G401 (cell line): ENCODE measurements around the gene AMPD1. TPM values are rescaled to one million over a fixed set of nuclear protein-coding genes. Genes with fewer than 3 reads are reported as not detected.
A peak's percentile ranks its signal among the peaks of the same experiment; 100 is the strongest.

Experiments used
- DNase-seq: peaks from one replicate; pipeline ENCODE4 v3.0.0-alpha.2; 2015; ENCODE audit warnings: low spot score
- in situ Hi-C: cut with HindIII; loops from 2 replicates; pipeline ENCODE4 v1.10.0; 2016; ENCODE audit warnings: low sequenced_read_pairs, mixed read lengths
- total RNA-seq: library from RNA; depleted of rRNA; stranded (reverse); fragments of >200 nt; shearing (Covaris generic); gene quantifications from 2 replicates; pipeline ENCODE4 v1.2.3, GENCODE V29; 2014; rRNA removed

The AMPD1 gene
- total RNA-seq, result not detected in 2 replicates

GRCh38 chr1:114695430-114696058 lies at the start of gene AMPD1:
TSS of gene AMPD1 (minus strand) at chr1:114695546. CDS start at chr1:114695471, 75 bp downstream.
- in situ Hi-C loops, result no loop called here
- DNase-seq, result no peak

- no peak for DNase-seq
- in situ Hi-C loops, result no loop called here
Measured at GRCh38 chr1:114741963-114742746, 46.8 kb upstream of the AMPD1 start.

GRCh38 chr1:114740331-114740730 lies 45.0 kb upstream of the AMPD1 start:
- in situ Hi-C loops, result no loop called here
- DNase-seq, result no peak

GRCh38 chr1:114737314-114737849 lies 42.0 kb upstream of the AMPD1 start:
- DNase-seq, result no peak
- in situ Hi-C loops, result no loop called here

- no peak for DNase-seq
- in situ Hi-C loops, result no loop called here
Measured at GRCh38 chr1:114735479-114735878, 40.1 kb upstream of the AMPD1 start.

GRCh38 chr1:114729782-114730181 lies 34.4 kb upstream of the AMPD1 start:
- in situ Hi-C loops, result no loop called here
- DNase-seq, result peak; percentile 22

GRCh38 chr1:114728553-114728952 lies 33.2 kb upstream of the AMPD1 start:
- no peak for DNase-seq

GRCh38 chr1:114725230-114725629 lies 29.9 kb upstream of the AMPD1 start:
- in situ Hi-C loops, result no loop called here

More at GRCh38 chr1:114728553-114728952, 33.2 kb upstream of the AMPD1 start:
- in situ Hi-C loops, result no loop called here

GRCh38 chr1:114723915-114724314 lies 28.6 kb upstream of the AMPD1 start:
- in situ Hi-C loops, result no loop called here

More at GRCh38 chr1:114725230-114725629, 29.9 kb upstream of the AMPD1 start:
- no peak for DNase-seq

GRCh38 chr1:114723457-114723856 lies 28.1 kb upstream of the AMPD1 start:
- no peak for DNase-seq
- in situ Hi-C loops, result no loop called here

More at GRCh38 chr1:114723915-114724314, 28.6 kb upstream of the AMPD1 start:
- DNase-seq, result no peak

- in situ Hi-C loops, result no loop called here
- DNase-seq, result no peak
Measured at GRCh38 chr1:114720492-114720891, 25.1 kb upstream of the AMPD1 start.

GRCh38 chr1:114719424-114719787 lies 24.1 kb upstream of the AMPD1 start:
- no peak for DNase-seq
- in situ Hi-C loops, result no loop called here

- DNase-seq, result no peak
- in situ Hi-C loops, result no loop called here
Measured at GRCh38 chr1:114718661-114719423, 23.5 kb upstream of the AMPD1 start.

- peak; percentile 78 for DNase-seq
- in situ Hi-C loops, result no loop called here
Measured at GRCh38 chr1:114716304-114717170, 21.2 kb upstream of the AMPD1 start, which contains the start of gene NRAS. TSS of gene NRAS (minus strand) at chr1:114716771. CDS start at chr1:114716160, 611 bp downstream.

GRCh38 chr1:114715952-114716303 lies 20.6 kb upstream of the AMPD1 start:
- DNase-seq, result peak; percentile 10
- in situ Hi-C loops, result no loop called here

- no peak for DNase-seq
- in situ Hi-C loops, result no loop called here
Measured at GRCh38 chr1:114712977-114713376, 17.6 kb upstream of the AMPD1 start.

- in situ Hi-C loops, result no loop called here
- no peak for DNase-seq
Measured at GRCh38 chr1:114710360-114710759, 15.0 kb upstream of the AMPD1 start.

- DNase-seq, result no peak
- in situ Hi-C loops, result no loop called here
Measured at GRCh38 chr1:114707604-114708003, 12.3 kb upstream of the AMPD1 start.

GRCh38 chr1:114703242-114703641 lies 7.9 kb upstream of the AMPD1 start:
- no peak for DNase-seq
- in situ Hi-C loops, result no loop called here
